Measurements from ENCODE around the gene CUL2. TPM values are rescaled to one million over a fixed set of nuclear protein-coding genes. Genes with fewer than 3 reads are reported as not detected.

CUL2 gene
- total RNA-seq, 1 donor from 2014 or later = 43.4 TPM

- no peak for DNase-seq (ENCODE audit: low spot score)
- H3K9me3 Mint-ChIP-seq (ENCODE audit: unreplicated experiment) = no peaks in the 10 kb centered on the region
Measured at GRCh38 chr10:35027567-35027966, 62.6 kb downstream of the CUL2 start.

GRCh38 chr10:35025916-35026315 lies 64.2 kb downstream of the CUL2 start:
- Mint-ChIP-seq H3K27me3 (ENCODE audit: unreplicated experiment) (no peaks in the 10 kb centered on the region), H3K27ac (ENCODE audit: unreplicated experiment) (no peak overlapping the region), H3K4me3 (ENCODE audit: unreplicated experiment) (no peak overlapping the region), H3K9me3 (ENCODE audit: unreplicated experiment) (no peaks in the 10 kb centered on the region), H3K4me1 (ENCODE audit: unreplicated experiment) (no peaks in the 10 kb centered on the region), H3K36me3 (ENCODE audit: low read depth, unreplicated experiment) (no peaks in the 10 kb centered on the region)
- no peak for TF ChIP-seq CTCF (IDR thresholded peaks at IDR 0.05; ENCODE audit: unreplicated experiment)
- no peak for DNase-seq (ENCODE audit: low spot score)

More at GRCh38 chr10:35027567-35027966, 62.6 kb downstream of the CUL2 start:
- Mint-ChIP-seq H3K27ac (ENCODE audit: unreplicated experiment) (no peak overlapping the region), H3K36me3 (ENCODE audit: low read depth, unreplicated experiment) (peaks cover 4% of the 10 kb centered on the region), H3K27me3 (ENCODE audit: unreplicated experiment) (no peaks in the 10 kb centered on the region), H3K4me1 (ENCODE audit: unreplicated experiment) (no peaks in the 10 kb centered on the region), H3K4me3 (ENCODE audit: unreplicated experiment) (no peak overlapping the region)
- TF ChIP-seq CTCF (IDR thresholded peaks at IDR 0.05; ENCODE audit: unreplicated experiment) = peak; percentile 64

DNA sequence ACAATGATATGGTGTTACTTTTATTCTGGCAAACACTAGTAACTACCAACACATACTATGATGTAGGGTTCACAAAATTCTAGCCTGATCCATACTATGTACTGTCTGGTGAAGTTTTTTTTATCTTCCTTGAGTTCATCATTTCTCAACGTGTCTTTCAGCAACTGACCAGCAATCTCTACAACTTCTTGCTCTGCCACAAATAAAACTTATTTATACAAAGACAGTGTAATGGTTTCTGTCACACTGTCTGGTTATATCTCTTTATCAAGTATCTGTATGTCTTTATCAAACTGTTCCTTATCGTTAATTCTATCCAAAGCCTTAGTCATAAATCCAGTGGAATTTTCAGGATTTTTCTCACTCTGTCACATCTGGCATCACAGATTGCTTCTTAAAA lies 69.7 kb downstream of the CUL2 start:
- peaks cover 2% of the 10 kb centered on the region for H3K4me1 Mint-ChIP-seq (ENCODE audit: unreplicated experiment)
- no peak overlapping the region for H3K4me3 Mint-ChIP-seq (ENCODE audit: unreplicated experiment)

GRCh38 chr10:35019041-35020024 lies 70.8 kb downstream of the CUL2 start:
- Mint-ChIP-seq H3K9me3 (ENCODE audit: unreplicated experiment) (no peaks in the 10 kb centered on the region), H3K27ac (ENCODE audit: unreplicated experiment) (no peak overlapping the region), H3K4me1 (ENCODE audit: unreplicated experiment) (peaks cover 2% of the 10 kb centered on the region), H3K27me3 (ENCODE audit: unreplicated experiment) (no peaks in the 10 kb centered on the region), H3K36me3 (ENCODE audit: low read depth, unreplicated experiment) (no peaks in the 10 kb centered on the region), H3K4me3 (ENCODE audit: unreplicated experiment) (no peak overlapping the region)
- no peak for TF ChIP-seq CTCF (IDR thresholded peaks at IDR 0.05; ENCODE audit: unreplicated experiment)
- DNase-seq (ENCODE audit: low spot score) = no peak

More for the DNA sequence above, 69.7 kb downstream of the CUL2 start:
- DNase-seq (ENCODE audit: low spot score) = no peak
- H3K27me3 Mint-ChIP-seq (ENCODE audit: unreplicated experiment) = no peaks in the 10 kb centered on the region
- TF ChIP-seq CTCF (IDR thresholded peaks at IDR 0.05; ENCODE audit: unreplicated experiment) = no peak
- no peaks in the 10 kb centered on the region for H3K36me3 Mint-ChIP-seq (ENCODE audit: low read depth, unreplicated experiment)
- no peaks in the 10 kb centered on the region for H3K9me3 Mint-ChIP-seq (ENCODE audit: unreplicated experiment)
- no peak overlapping the region for H3K27ac Mint-ChIP-seq (ENCODE audit: unreplicated experiment)

DNA sequence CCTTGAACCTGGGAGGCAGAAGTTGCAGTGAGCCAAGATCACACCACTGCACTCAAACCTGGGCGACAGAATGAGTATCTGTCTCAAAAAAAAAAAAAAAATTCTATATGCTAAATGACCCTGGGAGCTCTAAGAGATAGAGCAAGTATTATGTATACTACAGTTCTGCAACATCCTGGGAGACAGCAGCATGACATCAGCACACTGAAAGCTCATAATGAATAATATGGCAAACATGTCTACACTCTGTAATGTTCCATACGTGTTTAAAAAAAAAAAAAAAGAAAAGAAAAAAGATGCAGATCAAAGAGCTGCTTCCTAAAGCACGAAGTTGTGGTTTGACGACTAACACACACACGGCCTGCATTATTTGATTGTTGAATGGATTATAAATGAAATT lies 72.5 kb downstream of the CUL2 start:
- DNase-seq (ENCODE audit: low spot score) = no peak
- TF ChIP-seq CTCF (IDR thresholded peaks at IDR 0.05; ENCODE audit: unreplicated experiment) = no peak
- Mint-ChIP-seq H3K4me1 (ENCODE audit: unreplicated experiment) (peaks cover 2% of the 10 kb centered on the region), H3K27ac (ENCODE audit: unreplicated experiment) (no peak overlapping the region), H3K36me3 (ENCODE audit: low read depth, unreplicated experiment) (peaks cover 3% of the 10 kb centered on the region), H3K4me3 (ENCODE audit: unreplicated experiment) (no peak overlapping the region), H3K9me3 (ENCODE audit: unreplicated experiment) (no peaks in the 10 kb centered on the region), H3K27me3 (ENCODE audit: unreplicated experiment) (no peaks in the 10 kb centered on the region)
